Left forelimb (tissue), 1 donor: Measurements from ENCODE around the gene MRFAP1.
"Not testable (repeated sequence)": the region's sequence is repeated elsewhere in the genome, so short reads cannot be mapped to it uniquely, and the experiment has no call there.

Experiments
- DNase-seq: peaks from one replicate; pipeline ENCODE4 v3.0.0-alpha.2; 2018; ENCODE audit warnings: low spot score

Gene MRFAP1

GRCh38 chr4:6610856-6611430 lies 29.5 kb upstream of the MRFAP1 start:
- no peak for DNase-seq

GRCh38 chr4:6612961-6613675 lies 27.4 kb upstream of the MRFAP1 start:
- DNase-seq: no peak

GRCh38 chr4:6613676-6614651 lies 26.5 kb upstream of the MRFAP1 start:
- DNase-seq: no peak

GRCh38 chr4:6614701-6615230 lies 25.7 kb upstream of the MRFAP1 start:
- no peak for DNase-seq

- no peak for DNase-seq
Observed at GRCh38 chr4:6616087-6616995, 24.1 kb upstream of the MRFAP1 start.

DNA sequence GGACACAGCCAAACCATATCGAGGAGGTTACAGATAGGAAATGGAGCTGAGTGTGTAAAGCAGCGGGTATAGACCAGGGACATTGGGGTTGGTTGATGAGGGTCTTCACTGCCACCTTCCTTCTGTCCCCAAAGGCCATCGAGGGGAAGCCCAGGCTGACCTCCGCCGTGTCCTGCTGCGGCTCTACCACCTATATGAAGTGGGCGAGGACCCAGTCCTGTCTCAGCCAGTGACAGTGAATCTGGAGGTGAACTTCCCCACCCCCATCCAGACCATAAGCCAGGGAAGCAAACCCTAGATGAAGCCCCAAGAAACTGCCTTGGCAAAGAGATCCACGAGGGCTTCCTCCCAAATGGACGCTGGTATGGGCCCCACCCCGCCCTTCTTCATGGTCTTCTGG lies 23.2 kb upstream of the MRFAP1 start:
- no peak for DNase-seq

GRCh38 chr4:6618386-6619115 lies 21.9 kb upstream of the MRFAP1 start:
- no peak for DNase-seq

DNA sequence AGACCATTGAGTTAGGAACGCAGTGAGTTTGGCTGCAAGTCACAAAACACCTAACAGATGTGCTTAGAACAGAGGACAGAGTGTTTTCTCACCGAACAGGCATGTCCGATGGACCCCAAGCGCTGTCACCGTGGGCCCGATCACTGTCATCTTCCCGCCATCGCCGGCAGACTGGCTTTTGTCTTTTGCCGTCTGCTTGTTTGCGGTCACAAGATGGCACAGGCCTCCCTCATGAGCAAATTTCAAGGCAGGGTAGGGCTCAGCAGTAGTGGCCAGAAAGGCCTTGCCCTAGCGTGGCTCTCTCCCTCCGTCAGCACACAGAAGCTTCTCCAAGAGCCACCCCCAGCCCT lies 21.4 kb upstream of the MRFAP1 start:
- DNase-seq: no peak

DNA sequence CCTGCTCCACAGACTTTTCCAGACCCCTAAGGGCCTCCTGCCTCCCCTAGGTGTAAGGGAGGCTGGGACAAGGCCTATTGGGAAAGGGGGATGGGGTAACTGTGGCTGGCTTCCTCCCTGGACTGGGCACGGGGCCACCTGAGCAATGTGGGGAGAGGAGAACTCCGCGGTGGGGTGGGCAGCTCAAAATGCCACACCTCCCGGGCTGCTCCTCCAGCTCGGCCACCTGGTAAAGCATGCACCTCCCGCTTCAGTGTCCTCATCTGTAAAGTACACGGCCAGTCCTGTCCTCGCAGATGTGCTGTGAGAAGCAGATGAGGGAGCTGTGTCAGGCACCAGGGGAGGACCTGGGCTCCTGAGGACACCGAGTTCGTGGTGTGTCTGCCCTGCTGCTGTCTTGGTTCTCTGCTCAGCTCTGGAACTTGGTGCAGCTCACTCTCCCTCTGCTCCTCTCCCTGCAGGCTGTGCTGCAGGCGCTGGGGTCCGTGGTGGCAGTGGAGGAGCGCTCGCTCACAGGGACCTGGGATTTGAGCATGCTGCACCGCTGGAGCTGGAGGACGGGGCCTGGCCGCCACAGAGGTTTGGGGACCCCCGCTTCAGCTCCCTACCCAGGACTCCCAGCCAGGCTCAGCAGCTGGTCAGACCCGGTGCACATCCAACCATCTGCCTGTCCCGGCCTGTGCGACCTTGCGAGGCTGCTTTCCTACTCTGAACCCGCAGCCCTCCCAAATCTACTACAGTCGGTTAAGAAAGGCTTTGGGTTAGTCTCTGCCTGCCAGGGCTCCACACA lies 20.8 kb upstream of the MRFAP1 start:
- DNase-seq: no peak

DNA sequence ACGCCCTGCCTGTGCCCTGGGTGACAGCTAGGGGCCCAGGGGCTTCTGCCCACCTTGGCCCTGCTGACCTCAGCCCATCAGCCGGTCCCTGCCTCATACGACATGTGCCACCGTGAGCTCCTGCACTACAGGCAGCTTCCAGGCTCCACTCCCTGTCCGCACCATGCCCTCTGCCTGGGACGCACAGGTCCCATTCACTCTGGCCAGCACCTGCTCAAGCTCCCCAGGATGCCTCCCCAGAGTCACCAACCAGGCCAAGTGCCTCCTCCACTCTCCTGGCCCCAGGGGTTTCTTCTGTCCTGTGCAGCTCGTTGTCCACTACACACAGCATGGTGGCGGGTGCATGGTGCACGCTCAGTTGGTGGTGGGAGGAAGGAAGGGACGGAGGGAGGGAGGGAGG lies 20.2 kb upstream of the MRFAP1 start:
- no peak for DNase-seq

DNA sequence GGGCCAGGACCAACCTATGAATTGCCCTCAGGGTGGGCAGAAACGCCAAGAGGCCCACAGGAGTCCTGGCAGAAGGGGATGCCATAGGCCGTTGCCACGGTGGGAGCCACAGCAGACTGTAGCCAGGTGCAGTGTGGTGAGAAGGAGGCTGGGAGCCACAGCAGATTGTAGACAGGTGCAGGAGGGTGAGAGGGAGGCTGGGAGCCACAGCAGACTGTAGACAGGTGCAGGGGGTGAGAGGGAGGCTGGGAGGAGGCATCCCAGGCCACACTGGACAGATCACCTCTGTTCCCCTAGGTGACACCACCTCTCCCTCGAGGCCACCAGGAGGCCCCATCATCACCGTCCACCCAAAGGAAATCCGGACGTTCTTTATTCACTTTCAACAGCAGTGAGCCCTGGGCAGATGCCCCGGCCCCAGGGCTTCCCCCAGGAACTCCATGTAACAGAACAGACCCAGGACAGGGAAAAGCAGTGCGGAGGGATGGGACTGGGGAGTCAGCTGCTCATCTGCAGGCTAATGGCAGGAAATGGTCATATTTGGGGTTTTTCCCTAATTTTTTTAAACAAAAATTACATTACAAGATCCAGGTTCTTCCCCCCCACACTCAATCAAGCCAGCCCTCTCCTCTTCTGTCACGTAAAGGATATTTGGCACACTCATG lies 19.5 kb upstream of the MRFAP1 start:
- no peak for DNase-seq

GRCh38 chr4:6621556-6621927 lies 18.9 kb upstream of the MRFAP1 start:
- DNase-seq: no peak

- DNase-seq: no peak
Observed at GRCh38 chr4:6622744-6623143, 17.7 kb upstream of the MRFAP1 start.

DNA sequence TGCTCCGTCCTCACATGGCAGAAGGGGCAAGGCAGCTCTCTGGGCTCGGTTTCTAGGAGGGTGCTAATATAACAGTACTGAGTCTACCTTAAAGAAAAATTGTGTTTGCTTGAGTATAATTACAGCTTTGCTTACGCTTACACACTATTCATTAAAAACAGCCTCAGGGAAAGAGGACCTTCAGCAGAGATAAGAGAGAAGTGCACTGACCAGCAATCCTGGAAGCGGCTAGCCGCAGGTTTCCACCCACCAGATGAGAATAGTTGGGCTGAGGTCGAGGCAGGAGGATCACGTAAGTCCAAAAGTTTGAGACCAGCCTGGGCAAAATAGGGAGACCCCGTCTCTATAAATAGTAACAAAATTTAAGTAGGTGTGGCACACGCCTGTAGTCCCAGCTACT lies 15.2 kb upstream of the MRFAP1 start:
- no peak for DNase-seq

DNA sequence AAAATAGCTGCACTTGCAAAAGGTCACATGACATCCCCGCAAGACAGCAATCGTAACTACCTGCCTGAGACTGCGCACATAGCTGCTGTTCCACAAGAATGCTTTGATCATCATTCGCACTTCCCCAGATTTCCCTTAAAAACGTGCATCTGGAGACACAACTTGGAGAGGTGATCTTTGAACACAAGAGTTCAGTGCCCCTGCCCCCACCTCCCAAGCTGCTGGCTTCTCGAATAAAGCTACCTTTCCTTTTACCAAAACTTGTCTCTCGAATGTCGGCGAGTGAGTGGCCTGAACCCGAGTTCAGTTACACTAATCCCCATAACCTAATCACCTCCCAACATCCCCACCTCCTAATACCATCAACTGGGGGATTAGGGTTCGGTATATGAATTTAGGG lies 14.4 kb upstream of the MRFAP1 start:
- DNase-seq: no peak

- no peak for DNase-seq
Observed at GRCh38 chr4:6627832-6628231, 12.7 kb upstream of the MRFAP1 start.

DNA sequence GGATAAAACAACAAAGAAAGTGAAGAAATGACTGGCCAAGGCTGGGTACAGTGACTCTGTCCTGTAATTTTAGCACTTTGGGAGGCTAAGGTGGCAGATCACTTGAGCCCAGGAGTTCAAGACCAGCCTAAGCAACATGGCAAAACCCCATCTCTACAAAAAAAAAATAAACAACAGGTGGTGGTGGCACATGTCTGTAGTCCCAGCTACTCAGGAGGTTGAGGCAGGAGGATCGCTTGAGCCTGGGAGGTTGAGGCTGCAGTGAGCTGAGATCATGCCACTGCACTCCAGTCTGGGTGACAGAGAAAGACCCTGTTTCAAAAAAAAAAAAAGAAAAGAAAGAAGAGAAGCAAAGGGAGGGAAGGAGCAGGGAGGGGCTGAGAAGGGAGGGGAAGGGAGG lies 12.0 kb upstream of the MRFAP1 start:
- not testable (repeated sequence) for DNase-seq

DNA sequence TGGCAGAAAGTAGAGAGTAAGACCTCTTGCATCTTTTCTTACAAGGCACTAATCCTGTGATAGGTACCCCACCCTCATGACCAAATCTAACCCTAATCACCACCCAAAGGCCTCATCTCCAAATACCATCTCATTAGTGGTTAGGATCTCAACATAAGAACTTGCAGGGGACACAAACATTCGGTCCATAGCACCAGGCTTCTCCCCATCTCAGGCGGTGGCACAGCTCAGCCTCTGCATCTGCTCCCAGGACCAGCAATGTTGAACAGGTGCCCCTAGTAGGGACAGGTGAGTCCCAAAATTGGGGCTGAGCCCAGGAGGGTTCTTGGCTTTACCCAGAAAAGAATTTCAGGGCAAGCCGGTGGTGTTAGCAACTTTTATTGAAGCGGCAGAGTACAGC lies 8.4 kb upstream of the MRFAP1 start:
- DNase-seq: no peak

DNA sequence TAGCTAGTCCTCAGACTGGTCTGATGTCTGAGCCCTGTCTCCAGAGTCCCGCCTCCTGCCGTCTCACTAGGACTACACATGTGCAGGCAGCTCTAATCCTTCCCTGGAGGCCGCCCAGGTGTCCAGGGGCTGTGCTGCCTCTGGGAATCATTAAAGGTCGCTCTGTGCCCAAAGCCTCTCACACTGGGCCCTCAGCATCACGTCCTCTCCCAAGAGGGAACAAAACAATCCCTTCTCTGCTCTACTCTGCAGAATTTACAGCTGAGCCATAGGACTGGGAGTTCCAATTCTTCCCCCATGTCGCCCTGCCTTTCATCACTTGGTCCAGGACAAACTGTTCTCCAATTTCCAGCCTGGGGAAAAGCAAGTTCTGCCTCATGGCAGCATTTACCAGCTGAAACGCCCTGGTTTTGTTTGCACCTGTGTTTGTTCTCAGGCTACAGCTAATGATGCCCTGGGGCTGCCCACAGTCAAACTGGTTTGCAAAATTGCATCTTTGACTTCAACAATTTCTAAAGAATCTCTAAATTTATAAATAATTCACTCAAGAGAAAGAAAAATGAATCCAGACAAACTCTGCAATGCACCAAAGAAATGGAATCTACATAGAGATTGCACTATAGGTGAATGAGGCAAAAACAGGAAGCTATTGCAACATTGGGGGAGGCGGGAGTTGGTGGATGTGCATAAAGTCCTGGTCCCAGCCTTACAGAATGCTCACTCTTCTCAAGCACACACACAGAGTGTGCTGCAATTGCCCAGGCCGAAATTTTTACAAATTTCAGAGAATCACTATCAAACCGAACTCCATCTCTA lies 7.2 kb upstream of the MRFAP1 start:
- no peak for DNase-seq
